VCaP (cell line): ENCODE results near the gene PIM3.

Experiments used
- H3K27ac ChIP-seq: fragments of 450-650 bp; 2 replicates; pipeline ENCODE4 v1.5.1; 2017
- TF ChIP-seq, protein P1 (sequence below): fragments of 450-650 bp; conservative IDR thresholded peaks from 2 replicates; pipeline ENCODE4 v1.5.1; 2017; ENCODE audit warnings: mild to moderate bottlenecking, moderate library complexity

Gene PIM3

DNA sequence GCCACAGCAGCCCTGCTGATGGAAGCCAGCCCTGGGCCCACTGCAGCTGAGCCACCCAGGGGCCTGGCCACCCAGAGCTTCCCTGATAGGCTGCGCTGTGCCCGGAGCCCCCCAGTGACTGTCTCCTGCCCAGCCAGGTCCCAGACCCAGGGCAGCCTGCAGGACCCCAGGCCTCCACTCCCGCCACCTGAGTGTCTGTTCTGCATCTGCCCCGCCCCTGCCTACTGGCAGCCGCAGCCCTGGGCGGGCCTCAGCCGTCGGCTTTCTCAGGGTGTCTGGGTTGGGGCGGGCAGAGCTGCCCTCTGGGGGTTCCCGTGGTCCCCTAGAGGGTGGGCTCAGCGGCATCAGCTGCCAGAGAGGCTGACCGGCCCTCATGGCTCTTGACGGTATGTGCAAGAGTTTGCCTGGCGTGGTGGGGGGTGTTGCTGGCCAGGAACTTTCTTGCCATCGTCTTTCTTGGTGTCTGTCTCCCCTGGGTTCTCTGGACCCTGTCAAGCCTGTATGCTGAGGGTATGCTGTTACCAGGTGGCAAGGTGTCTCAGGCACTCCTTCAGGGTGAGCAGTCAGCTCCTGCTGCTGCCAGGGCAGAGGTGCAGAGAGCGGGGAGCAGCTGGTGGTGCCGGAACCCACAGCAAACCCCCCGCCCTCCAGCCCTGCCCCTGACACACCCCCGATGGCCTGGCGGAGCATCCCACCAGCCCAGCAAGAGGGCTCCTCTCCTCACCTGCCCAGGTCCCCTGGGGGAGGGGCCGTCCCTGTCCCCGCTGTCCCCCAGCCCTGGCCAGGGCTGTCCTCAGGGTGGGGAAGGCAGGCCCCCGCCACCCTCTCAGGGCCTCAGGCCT, 12.2 kb upstream of the PIM3 start:
- H3K27ac ChIP-seq: peak overlapping the region; percentile 92
- TF ChIP-seq, protein P1, sequence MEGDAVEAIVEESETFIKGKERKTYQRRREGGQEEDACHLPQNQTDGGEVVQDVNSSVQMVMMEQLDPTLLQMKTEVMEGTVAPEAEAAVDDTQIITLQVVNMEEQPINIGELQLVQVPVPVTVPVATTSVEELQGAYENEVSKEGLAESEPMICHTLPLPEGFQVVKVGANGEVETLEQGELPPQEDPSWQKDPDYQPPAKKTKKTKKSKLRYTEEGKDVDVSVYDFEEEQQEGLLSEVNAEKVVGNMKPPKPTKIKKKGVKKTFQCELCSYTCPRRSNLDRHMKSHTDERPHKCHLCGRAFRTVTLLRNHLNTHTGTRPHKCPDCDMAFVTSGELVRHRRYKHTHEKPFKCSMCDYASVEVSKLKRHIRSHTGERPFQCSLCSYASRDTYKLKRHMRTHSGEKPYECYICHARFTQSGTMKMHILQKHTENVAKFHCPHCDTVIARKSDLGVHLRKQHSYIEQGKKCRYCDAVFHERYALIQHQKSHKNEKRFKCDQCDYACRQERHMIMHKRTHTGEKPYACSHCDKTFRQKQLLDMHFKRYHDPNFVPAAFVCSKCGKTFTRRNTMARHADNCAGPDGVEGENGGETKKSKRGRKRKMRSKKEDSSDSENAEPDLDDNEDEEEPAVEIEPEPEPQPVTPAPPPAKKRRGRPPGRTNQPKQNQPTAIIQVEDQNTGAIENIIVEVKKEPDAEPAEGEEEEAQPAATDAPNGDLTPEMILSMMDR: no peak

DNA sequence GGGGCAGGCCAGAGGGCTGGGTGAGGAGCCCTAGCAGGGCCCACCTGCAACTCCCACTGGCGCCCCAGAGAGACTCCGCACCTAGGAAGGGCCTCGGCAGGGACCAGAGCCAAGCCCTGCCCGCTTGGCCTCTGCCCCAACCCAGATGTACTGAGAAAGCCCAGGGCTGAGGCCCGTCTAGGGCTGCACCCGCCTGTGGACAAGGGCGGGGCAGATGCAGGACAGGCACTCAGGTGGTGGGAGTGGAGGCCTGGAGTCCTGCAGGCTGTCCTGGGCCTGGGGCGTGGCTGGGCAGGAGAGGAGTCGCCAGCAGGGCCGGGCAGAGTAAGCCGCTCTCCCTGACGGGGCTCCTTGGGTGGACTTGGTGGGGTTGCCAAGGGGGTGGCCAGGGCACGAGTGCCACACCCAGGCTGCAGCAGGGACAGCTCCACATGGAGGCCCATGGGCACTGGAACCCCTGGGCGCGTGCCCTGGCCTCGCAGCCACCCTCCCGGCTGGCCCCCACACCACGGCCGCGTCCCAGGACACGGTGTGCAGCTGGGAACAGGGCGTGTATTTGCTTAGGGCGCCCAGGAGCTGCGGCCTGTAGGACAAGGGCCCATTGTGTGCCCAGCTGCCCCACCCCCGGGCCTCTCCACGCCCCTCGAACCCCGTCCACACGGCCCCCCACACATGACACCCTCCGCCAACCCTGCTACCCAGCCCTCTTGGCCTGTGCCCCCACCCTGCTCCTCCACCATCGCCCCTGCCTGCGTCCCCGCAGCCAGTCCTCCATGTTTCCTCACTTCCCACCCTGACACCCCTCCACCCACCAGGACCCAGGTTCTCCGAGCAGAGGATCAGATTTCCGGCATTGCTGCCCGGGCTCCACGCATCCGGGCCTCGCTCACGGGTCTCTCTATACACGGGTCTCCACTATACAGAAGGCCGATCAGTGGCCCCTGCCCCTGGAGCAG, 11.3 kb upstream of the PIM3 start:
- peak overlapping the region; percentile 92 for H3K27ac ChIP-seq
- TF ChIP-seq, protein P1: no peak

GRCh38 chr22:49949914-49950292, 10.7 kb upstream of the PIM3 start:
- H3K27ac ChIP-seq: peak overlapping the region; percentile 92
- TF ChIP-seq, protein P1: no peak

GRCh38 chr22:49950396-49950994, 10.1 kb upstream of the PIM3 start:
- peak overlapping the region; percentile 92 for H3K27ac ChIP-seq

DNA sequence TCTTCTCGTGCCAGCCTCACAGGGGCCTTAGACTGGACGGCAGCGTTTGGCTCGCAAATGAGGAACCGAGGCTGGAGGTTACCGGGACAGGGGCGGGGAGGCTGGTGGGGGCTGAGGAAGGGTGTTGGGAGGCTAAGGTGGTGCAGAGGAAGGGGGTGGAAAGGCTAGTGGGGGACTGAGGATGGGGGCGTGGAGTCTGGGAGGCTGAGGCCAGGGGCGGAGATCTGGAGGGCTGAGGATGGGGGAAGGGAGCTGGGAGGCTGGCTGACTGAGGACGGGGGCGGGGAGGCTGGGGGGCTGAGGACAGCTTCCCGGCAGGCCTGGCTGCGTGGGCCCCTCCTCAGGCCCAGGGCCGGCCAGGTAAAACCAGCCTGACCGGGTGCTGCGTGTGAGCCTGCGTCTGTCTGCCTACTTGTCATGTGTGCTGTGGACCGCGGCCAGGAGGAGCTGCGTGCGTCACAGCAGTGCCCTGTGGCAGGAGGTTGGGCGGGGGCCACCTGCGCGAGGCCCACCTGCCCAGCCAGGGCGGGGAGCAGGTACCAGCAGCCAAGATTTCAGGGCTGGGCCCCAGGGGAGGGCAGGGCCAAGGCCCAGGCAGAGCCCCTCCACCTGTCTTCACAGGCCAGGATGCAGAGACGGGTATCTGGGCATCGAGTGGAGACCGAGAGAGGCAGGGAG, 9.4 kb upstream of the PIM3 start:
- H3K27ac ChIP-seq: peak overlapping the region; percentile 92
- TF ChIP-seq, protein P1: no peak

More at GRCh38 chr22:49950396-49950994, 10.1 kb upstream of the PIM3 start:
- TF ChIP-seq, protein P1: no peak

DNA sequence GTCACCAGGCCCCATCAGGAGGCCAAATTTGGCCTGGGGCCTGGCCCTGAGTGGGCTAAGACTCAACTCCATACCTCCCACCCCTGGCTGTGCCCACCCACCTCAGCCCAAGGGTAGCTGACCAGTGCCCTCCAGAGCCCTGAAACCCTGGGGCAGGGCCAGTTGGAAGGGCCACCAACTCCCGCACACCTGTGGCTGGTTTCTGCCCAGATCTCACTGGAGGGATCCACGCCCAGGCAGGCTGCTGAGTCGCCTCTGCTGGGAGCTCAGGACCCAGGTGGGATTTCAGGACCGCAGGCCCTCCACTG, 8.9 kb upstream of the PIM3 start:
- TF ChIP-seq, protein P1: no peak

More for the DNA sequence above, 8.9 kb upstream of the PIM3 start:
- H3K27ac ChIP-seq: peak overlapping the region; percentile 92
